GM18867 (cell line): Measurements from ENCODE around the gene HLA-DMA.

Experiments
- ATAC-seq: cut with Tn5 transposase; IDR thresholded peaks from one replicate; pipeline ENCODE4 v1.9.1; 2021; ENCODE audit warnings: mild to moderate bottlenecking, moderate library complexity; ENCODE audit not compliant: unreplicated experiment

The HLA-DMA gene

DNA sequence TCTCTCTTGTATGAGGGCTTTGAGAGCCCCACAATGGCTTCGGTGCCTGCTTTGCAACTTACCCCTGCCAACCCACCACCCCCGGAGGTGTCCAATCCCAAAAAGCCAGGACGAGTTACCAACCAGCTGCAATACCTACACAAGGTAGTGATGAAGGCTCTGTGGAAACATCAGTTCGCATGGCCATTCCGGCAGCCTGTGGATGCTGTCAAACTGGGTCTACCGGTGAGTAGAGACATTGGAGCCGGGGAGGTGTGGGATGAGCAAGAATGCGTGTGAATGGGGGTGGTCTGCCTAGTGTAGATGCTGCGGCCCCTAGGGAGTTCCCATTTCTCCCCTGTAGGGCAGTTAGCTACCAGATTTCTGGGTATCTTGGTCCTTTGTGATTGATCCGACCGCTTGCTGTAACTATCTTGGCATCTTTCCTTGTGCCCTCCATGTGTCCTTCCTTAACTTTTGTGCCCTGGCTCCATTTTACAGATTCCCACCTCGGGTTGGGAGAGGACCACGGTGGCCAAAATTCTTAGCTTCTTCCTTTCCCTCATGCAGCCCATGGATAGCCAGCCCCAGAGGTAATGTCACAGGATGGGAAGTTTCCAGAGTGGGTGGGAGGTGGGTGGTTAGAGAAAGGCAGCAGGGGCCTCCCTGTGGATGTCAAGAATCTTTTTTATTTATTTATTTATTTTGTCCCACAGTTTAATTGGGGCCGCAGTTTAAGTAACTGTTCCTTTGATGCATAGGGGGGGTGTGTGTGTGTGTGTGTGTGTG is 21.8 kb upstream of the HLA-DMA start:
- no peak for ATAC-seq

- ATAC-seq = no peak
Observed at GRCh38 chr6:32974016-32974333, 21.1 kb upstream of the HLA-DMA start.

- no peak for ATAC-seq
Observed at GRCh38 chr6:32973144-32974015, 20.5 kb upstream of the HLA-DMA start.

DNA sequence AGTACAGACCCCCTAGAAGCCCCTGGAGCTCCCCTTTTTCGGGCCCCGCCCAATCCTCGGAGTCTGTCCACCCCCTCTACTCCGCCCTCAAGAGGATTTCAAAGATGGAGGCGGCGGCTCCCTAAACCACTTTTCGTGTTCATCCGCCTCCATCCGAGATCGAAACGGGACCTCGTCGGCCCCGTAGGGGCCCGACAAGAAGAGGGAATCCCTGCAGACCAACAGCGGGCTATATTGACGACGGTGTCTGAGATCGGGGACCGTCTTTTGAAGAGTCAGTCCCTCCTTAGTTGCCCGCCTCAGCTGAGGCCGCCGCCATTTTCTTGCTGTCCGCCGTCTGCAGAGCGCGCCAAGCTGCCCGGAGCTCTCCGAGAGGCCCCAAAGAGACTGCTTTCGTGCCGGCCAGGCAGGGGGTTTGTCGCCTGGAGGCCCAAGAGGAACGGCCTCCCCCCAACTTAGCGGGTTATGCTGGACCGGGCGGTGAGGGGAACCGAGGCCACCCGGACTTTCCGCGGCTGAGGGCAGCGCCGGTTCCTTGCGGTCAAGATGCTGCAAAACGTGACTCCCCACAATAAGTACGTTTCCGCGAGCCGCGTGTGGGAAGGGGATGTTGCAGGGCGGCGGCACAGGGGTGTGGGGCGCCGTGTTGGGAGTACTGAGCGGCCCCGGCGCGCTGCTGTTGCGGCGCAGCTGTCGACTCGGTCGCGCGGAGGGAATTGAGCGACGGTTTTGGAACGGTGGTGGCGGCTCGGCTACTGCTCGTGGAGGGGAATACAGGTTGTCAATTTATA is 19.7 kb upstream of the HLA-DMA start:
- ATAC-seq = no peak

GRCh38 chr6:32971581-32972352 is 18.9 kb upstream of the HLA-DMA start:
- ATAC-seq = peak; percentile 46

DNA sequence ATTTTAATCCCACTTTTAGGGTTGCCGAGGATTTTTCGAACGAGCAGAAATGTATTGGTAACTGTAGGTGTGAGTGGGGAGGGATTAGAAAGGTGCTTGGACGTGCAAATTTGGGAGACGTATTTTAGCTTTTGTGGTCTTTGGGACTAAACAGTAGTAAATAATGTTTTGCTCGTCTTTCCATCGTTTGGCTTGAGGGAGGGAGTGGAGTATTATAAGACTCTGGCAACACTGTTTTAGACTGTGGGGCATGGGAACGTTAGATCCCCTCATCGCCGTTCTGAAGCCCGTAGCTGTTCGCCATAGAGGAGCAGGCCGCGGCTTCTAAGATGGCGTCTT is 18.3 kb upstream of the HLA-DMA start:
- no peak for ATAC-seq

DNA sequence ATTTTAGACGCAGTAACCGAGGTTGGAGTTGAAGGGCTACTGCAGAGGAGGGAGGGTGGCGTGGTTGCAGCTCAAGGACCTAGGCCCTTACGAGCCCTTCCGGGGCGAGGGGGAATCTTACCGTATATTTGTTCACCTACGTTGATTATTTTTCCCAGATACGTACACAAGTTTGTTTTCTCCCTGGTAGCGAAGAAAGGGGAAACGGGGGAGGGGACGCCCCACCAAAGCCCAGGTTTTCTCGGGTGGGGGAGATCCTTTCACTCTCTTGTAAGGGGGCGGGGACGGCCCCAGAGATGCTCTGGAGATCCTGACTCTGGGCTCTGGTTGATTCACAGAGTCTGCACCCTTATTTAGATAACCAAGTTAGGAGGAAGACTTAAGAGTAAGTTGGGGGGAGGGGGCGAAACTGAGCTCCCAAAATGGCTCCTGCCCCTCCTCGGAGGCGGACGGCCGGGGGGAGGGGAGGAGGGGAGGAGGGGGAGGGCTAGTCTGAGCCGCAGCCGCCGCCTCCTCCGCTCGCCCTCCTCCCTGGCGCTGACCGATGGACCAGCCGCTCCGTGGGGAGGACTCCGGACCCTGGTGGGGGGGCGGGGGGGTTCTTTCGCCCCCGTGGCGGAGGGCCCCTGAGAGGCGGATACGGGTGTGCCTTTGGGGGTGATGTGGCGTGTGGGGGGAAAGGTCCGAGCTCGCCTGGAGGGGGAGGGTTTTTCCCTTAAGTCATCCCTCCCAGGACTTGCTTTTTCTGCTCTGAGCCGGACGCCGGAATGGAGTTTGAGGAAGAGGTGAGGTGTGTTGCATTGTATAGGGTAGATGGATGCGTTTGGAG is 17.7 kb upstream of the HLA-DMA start:
- no peak for ATAC-seq

- ATAC-seq = no peak
Observed at GRCh38 chr6:32969685-32970412, 17.0 kb upstream of the HLA-DMA start.

- no peak for ATAC-seq
Observed at GRCh38 chr6:32968867-32969684, 16.2 kb upstream of the HLA-DMA start.

DNA sequence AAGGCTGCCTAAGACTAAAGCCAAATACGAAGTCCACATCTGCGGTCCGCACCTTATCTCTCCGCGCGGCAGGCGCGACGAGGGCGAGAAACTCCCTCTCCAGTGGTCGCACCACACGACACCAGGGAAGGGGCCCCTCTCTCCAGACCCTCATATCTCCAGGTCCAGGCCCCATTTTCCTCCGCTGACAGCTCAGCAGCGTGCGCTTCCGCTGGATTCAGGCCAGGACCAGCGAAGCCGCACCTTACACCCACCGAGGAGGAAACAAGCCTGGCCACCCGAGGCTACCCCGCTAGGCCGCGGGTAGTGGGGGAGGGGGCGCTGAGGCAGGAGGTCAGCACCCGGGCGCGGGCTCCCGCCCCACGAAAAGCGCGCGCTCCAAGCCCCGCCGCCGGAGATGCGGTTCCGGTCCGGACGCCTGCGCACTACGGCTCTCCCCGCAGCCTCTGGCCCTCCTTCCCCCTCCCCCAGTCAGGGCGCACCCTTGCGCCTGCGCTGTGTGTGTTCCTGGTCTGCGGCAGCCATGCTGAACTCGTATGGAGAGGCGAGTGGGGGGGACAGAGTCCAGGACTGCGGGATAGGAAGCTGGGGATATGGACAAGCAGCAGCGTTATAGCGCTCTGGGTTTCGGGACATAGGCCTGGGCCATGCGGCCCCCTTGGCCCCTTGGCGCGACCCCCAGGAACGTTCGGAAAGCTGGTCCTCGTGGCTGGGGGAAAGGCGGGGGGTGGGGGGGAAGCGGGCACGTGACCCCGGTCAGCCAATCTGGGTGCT is 15.4 kb upstream of the HLA-DMA start, which contains the start of gene BRD2:
TSS of gene BRD2 (plus strand) at position 502 of the 774 bp plus-strand sequence. CDS start 4,305 bp downstream, outside the sequence.
- ATAC-seq = peak; percentile 32

DNA sequence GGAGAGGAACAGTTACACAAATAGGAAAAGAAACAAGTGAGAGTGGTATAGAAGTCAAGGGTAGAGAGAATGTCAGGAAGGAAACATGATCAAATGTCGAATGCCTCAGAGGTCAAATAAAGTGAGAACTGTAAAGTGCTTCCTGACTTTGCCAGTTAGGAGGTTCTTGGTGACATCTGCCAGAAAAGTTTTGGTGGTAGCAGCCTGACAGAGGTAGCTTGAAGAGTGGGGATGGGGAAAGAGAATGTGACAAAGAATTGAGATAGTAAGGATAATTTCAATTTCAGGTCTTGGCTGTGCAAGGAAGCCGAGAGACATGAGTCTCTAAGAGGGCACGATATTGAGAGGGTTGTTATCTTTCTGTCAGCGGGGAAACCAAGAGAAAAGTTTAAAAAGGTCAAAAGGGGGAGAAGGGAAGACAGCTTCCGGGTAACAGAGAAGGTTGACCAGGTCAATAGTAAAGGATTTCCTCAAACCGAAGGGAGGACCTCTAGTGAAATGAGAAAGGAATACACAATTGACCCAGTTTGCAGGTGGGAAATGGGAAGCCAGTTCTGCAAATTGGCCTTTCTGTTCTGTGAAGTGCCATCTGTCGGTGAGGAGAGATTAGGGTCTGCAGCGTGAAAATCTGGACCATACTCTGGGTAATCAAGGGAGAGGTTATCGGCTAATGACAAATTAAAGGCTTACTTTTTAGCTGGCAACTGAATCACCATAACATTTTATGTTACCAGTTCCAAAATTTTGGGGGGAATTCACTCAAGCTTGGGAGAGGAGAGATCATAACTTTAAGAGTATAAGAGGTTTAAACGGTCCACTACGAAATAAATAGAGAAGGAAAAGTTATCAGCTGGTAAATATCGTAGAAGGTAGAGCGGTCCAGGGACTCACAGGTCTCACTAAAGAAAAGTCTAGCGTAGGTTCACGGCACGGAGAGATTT is 14.5 kb upstream of the HLA-DMA start:
- no peak for ATAC-seq

DNA sequence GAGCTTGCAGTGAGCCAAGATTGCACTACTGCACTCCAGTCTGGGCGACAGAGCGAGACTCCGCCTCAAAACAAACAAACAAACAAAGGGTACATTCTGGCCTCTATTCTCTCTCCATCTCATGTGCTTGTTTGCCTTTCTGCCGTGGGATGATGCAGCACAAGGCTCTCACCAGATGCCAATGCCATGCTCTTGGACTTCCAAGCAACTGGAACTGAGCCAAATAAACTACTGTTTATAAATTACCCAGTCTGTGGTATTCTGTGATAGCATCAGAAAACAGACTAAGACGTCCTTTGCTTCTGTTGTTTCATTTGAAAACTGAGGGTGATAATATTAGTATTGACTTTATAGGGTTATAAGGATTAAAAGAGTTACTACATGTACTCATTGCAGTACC is 11.9 kb upstream of the HLA-DMA start:
- no peak for ATAC-seq

DNA sequence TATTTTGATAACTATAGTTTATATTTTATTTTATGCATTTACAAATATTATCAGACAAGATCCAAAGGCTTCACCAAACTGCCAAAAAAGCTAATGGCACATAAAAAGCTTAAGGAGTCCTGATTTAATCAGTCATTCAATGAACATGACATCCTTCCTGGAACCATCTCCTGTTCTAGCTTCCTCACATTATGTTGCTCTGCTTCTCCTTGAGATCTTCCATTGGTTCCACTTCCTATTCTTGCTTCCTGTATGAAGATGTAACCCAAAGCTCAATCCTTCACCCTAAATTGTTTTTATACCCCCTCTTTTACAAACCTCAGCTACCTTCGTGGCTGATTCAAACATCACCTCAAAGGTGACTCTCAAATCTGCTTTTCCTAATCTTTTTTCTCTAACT is 11.0 kb upstream of the HLA-DMA start:
- no peak for ATAC-seq

- no peak for ATAC-seq
Observed at GRCh38 chr6:32962213-32962826, 9.4 kb upstream of the HLA-DMA start.

DNA sequence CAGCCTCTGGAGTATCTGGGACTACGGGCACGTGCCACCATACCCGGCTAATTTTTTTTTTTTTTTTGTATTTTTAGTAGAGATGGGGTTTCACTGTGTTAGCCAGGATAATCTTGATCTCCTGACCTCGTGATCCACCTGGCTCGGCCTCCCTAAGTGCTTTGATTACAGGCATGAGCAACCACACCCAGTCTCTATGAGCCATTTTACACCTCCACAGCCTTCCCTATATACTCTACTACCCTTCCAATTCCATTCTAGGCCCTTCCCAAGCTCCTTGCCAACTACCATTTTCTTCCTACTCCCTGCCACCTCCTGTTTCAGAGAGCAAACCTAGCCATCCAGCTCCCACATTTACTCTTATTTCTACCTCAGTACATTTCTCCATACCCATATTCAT is 7.7 kb upstream of the HLA-DMA start:
- ATAC-seq = no peak

DNA sequence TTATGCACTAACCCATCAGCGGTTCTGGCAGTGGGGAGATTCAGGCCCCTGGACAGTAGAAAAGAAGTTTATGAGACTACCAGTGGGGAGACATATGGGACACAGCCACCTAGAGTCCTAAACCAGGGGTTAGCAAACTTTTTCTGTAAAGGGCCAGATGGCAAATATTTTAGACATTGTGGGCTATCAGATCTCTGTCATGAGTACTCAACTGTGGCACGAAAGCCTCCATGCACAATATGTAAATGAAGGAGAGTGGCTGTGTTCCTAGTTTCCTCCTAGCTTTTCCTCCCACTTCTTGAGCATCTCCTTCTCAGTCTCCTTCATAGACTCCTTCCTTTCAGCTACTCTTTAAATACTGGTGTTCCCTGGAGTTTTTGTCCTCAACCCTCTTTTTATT is 3.3 kb upstream of the HLA-DMA start:
- no peak for ATAC-seq
